Activated naive CD8-positive, alpha-beta T cell treated with anti-CD3 and anti-CD28 coated beads for 36 hours (primary cell): Measurements from ENCODE around the gene TMEM41B. TPM values are rescaled to one million over a fixed set of nuclear protein-coding genes. Genes with fewer than 3 reads are reported as not detected.
"Not testable (repeated sequence)": the region's sequence is repeated elsewhere in the genome, so short reads cannot be mapped to it uniquely, and the experiment has no call there.

Experiments
- DNase-seq: peaks from one replicate; pipeline ENCODE4 v3.0.0; 2021
- H3K27ac Mint-ChIP-seq: one replicate; pipeline ENCODE4 v1.8.0; 2022; ENCODE audit warnings: mild to moderate bottlenecking, moderate library complexity, mixed read lengths
- H3K27me3 Mint-ChIP-seq: one replicate; pipeline ENCODE4 v1.8.0; 2022; ENCODE audit warnings: mild to moderate bottlenecking, mixed read lengths
- H3K36me3 Mint-ChIP-seq: one replicate; pipeline ENCODE4 v1.8.0; 2021; ENCODE audit warnings: mild to moderate bottlenecking, mixed read lengths
- H3K4me1 Mint-ChIP-seq: one replicate; pipeline ENCODE4 v1.8.0; 2021; ENCODE audit warnings: mixed read lengths
- H3K4me3 Mint-ChIP-seq: one replicate; pipeline ENCODE4 v1.8.0; 2022; ENCODE audit warnings: mild to moderate bottlenecking, moderate library complexity, mixed read lengths
- H3K9me3 Mint-ChIP-seq: one replicate; pipeline ENCODE4 v1.8.0; 2022; ENCODE audit warnings: mixed read lengths
- total RNA-seq, 2 experiments: library from RNA; stranded (reverse); gene quantifications; one replicate each; pipeline ENCODE4 v1.2.3, GENCODE V29; 2021

The TMEM41B gene
- total RNA-seq, 2 experiments from 2014 or later = 20.1 to 20.5 TPM

GRCh38 chr11:9274499-9275258 is 39.7 kb downstream of the TMEM41B start:
- Mint-ChIP-seq H3K36me3 (peaks cover under 1% of the 10 kb centered on the region), H3K4me3 (no peak overlapping the region), H3K27ac (no peak overlapping the region), H3K9me3 (no peaks in the 10 kb centered on the region), H3K4me1 (peaks cover 6% of the 10 kb centered on the region), H3K27me3 (no peaks in the 10 kb centered on the region)
- DNase-seq = no peak

- no peak for DNase-seq
- Mint-ChIP-seq H3K36me3 (no peaks in the 10 kb centered on the region), H3K27me3 (no peaks in the 10 kb centered on the region), H3K9me3 (no peaks in the 10 kb centered on the region), H3K27ac (no peak overlapping the region), H3K4me1 (peaks cover 6% of the 10 kb centered on the region), H3K4me3 (no peak overlapping the region)
These were observed 40.7 kb downstream of the TMEM41B start for GRCh38 chr11:9273376-9274336.

GRCh38 chr11:9269492-9270013 is 44.8 kb downstream of the TMEM41B start:
- peaks cover 12% of the 10 kb centered on the region for H3K4me1 Mint-ChIP-seq
- no peaks in the 10 kb centered on the region for H3K36me3 Mint-ChIP-seq
- no peak for DNase-seq
- no peak overlapping the region for H3K4me3 Mint-ChIP-seq
- H3K27me3 Mint-ChIP-seq = peaks cover 4% of the 10 kb centered on the region
- no peak overlapping the region for H3K27ac Mint-ChIP-seq
- no peaks in the 10 kb centered on the region for H3K9me3 Mint-ChIP-seq

- Mint-ChIP-seq H3K4me3 (no peak overlapping the region), H3K27me3 (peaks cover 4% of the 10 kb centered on the region), H3K4me1 (peaks cover 16% of the 10 kb centered on the region), H3K36me3 (peaks cover 2% of the 10 kb centered on the region), H3K9me3 (no peaks in the 10 kb centered on the region), H3K27ac (no peak overlapping the region)
- DNase-seq = no peak
These were observed 46.7 kb downstream of the TMEM41B start for GRCh38 chr11:9267680-9268079.

GRCh38 chr11:9266926-9267325 is 47.5 kb downstream of the TMEM41B start:
- DNase-seq = no peak
- Mint-ChIP-seq H3K27ac (no peak overlapping the region), H3K27me3 (peaks cover 4% of the 10 kb centered on the region), H3K9me3 (no peaks in the 10 kb centered on the region), H3K4me1 (peaks cover 22% of the 10 kb centered on the region), H3K36me3 (peaks cover 5% of the 10 kb centered on the region), H3K4me3 (no peak overlapping the region)

- Mint-ChIP-seq H3K27ac (peak overlapping the region; percentile 78), H3K27me3 (peaks cover 4% of the 10 kb centered on the region), H3K36me3 (peaks cover 5% of the 10 kb centered on the region), H3K9me3 (no peaks in the 10 kb centered on the region), H3K4me3 (peak overlapping the region; percentile 71), H3K4me1 (peaks cover 28% of the 10 kb centered on the region)
- DNase-seq = no peak
These were observed 48.2 kb downstream of the TMEM41B start for GRCh38 chr11:9266132-9266736.

GRCh38 chr11:9265211-9266131 is 48.9 kb downstream of the TMEM41B start, which contains the start of gene DENND5A:
Gene DENND5A, minus strand, starts transcription at chr11:9265350. Its CDS starts 281 bp downstream, at chr11:9265069.
- Mint-ChIP-seq H3K27ac (peak within 1 kb of the TSS; percentile 100), H3K27me3 (peaks cover 4% of the 10 kb centered on the region), H3K36me3 (peaks cover 5% of the 10 kb centered on the region), H3K4me1 (peaks cover 35% of the 10 kb centered on the region), H3K4me3 (peak within 1 kb of the TSS; percentile 97), H3K9me3 (no peaks in the 10 kb centered on the region)
- DNase-seq = peak; percentile 60

GRCh38 chr11:9264316-9265210 is 49.8 kb downstream of the TMEM41B start:
- Mint-ChIP-seq H3K9me3 (no peaks in the 10 kb centered on the region), H3K4me3 (peak overlapping the region; percentile 97), H3K27ac (peak overlapping the region; percentile 100), H3K36me3 (peaks cover 5% of the 10 kb centered on the region), H3K4me1 (peaks cover 41% of the 10 kb centered on the region), H3K27me3 (peaks cover 4% of the 10 kb centered on the region)
- DNase-seq = peak; percentile 59

GRCh38 chr11:9263840-9264315 is 50.5 kb downstream of the TMEM41B start:
- peak overlapping the region; percentile 97 for H3K4me3 Mint-ChIP-seq
- peak; percentile 66 for DNase-seq
- H3K36me3 Mint-ChIP-seq = peaks cover 5% of the 10 kb centered on the region
- H3K4me1 Mint-ChIP-seq = peaks cover 41% of the 10 kb centered on the region
- H3K27ac Mint-ChIP-seq = peak overlapping the region; percentile 100
- H3K27me3 Mint-ChIP-seq = peaks cover 4% of the 10 kb centered on the region
- no peaks in the 10 kb centered on the region for H3K9me3 Mint-ChIP-seq

- not testable (repeated sequence) for H3K4me3 Mint-ChIP-seq
These were observed 53.6 kb downstream of the TMEM41B start for GRCh38 chr11:9260838-9261146.

GRCh38 chr11:9259981-9260837 is 54.2 kb downstream of the TMEM41B start:
- Mint-ChIP-seq H3K27me3 (no peaks in the 10 kb centered on the region), H3K4me1 (peaks cover 36% of the 10 kb centered on the region), H3K36me3 (peaks cover 15% of the 10 kb centered on the region), H3K27ac (no peak overlapping the region), H3K4me3 (no peak overlapping the region), H3K9me3 (peaks cover 5% of the 10 kb centered on the region)
- DNase-seq = no peak

More at GRCh38 chr11:9260838-9261146, 53.6 kb downstream of the TMEM41B start:
- not testable (repeated sequence) for DNase-seq, H3K27ac Mint-ChIP-seq, H3K27me3 Mint-ChIP-seq, H3K9me3 Mint-ChIP-seq
- Mint-ChIP-seq H3K36me3 (peaks cover 13% of the 10 kb centered on the region), H3K4me1 (peaks cover 38% of the 10 kb centered on the region)

- H3K36me3 Mint-ChIP-seq = peaks cover 20% of the 10 kb centered on the region
- H3K27ac Mint-ChIP-seq, DNase-seq, H3K27me3 Mint-ChIP-seq, H3K4me3 Mint-ChIP-seq, H3K9me3 Mint-ChIP-seq: not testable (repeated sequence)
- H3K4me1 Mint-ChIP-seq = peaks cover 28% of the 10 kb centered on the region
These were observed 56.1 kb downstream of the TMEM41B start for GRCh38 chr11:9258279-9258678.
